M059J (cell line): ENCODE results near the gene RFESD. TPM values are rescaled to one million over a fixed set of nuclear protein-coding genes. Genes with fewer than 3 reads are reported as not detected.
"Not testable (repeated sequence)": the region's sequence is repeated elsewhere in the genome, so short reads cannot be mapped to it uniquely, and the experiment has no call there.

ENCODE experiments used
- DNase-seq: peaks from one replicate; pipeline ENCODE4 v3.0.0-alpha.2; 2012; ENCODE audit warnings: low read depth
- total RNA-seq: library from RNA; depleted of rRNA; stranded (reverse); fragments of >200 nt; shearing (Covaris generic); gene quantifications from 2 replicates; pipeline ENCODE4 v1.2.3, GENCODE V29; 2014

Gene RFESD
- total RNA-seq, 1 experiment from 2014 or later, result 1.7 TPM

- DNase-seq, result no peak
Observed at GRCh38 chr5:95628933-95629332, 17.6 kb upstream of the RFESD start.

- DNase-seq, result no peak
Observed at GRCh38 chr5:95630394-95630917, 16.1 kb upstream of the RFESD start.

GRCh38 chr5:95631255-95631958, 15.2 kb upstream of the RFESD start:
- DNase-seq, result peak; percentile 89

- peak; percentile 89 for DNase-seq
Observed at GRCh38 chr5:95631991-95632675, 14.4 kb upstream of the RFESD start.

GRCh38 chr5:95632942-95633341, 13.6 kb upstream of the RFESD start:
- DNase-seq, result not testable (repeated sequence)

GRCh38 chr5:95633671-95634070, 12.9 kb upstream of the RFESD start:
- DNase-seq, result no peak

GRCh38 chr5:95634081-95634480, 12.5 kb upstream of the RFESD start:
- no peak for DNase-seq

- no peak for DNase-seq
Observed at GRCh38 chr5:95638632-95639031, 7.9 kb upstream of the RFESD start.

GRCh38 chr5:95641741-95642220, 4.8 kb upstream of the RFESD start:
- no peak for DNase-seq

- no peak for DNase-seq
Observed at GRCh38 chr5:95643152-95643551, 3.4 kb upstream of the RFESD start.

- DNase-seq, result peak; percentile 72
Observed at GRCh38 chr5:95644351-95645042, 2.1 kb upstream of the RFESD start.

- DNase-seq, result not testable (repeated sequence)
Observed at GRCh38 chr5:95646226-95646568, 380 bp upstream of the RFESD start.

- DNase-seq, result peak; percentile 35
Observed at GRCh38 chr5:95647886-95648860, 1.6 kb downstream of the RFESD start.

- DNase-seq, result no peak
Observed at GRCh38 chr5:95649274-95649673, 2.7 kb downstream of the RFESD start.

- DNase-seq, result no peak
Observed at GRCh38 chr5:95649842-95650620, 3.5 kb downstream of the RFESD start.

GRCh38 chr5:95652849-95653248, 6.3 kb downstream of the RFESD start:
- DNase-seq, result no peak

- no peak for DNase-seq
Observed at GRCh38 chr5:95654196-95654595, 7.6 kb downstream of the RFESD start.

- no peak for DNase-seq
Observed at GRCh38 chr5:95655575-95655974, 9.0 kb downstream of the RFESD start.

GRCh38 chr5:95660060-95660459, 13.5 kb downstream of the RFESD start:
- DNase-seq, result no peak

- DNase-seq, result no peak
Observed at GRCh38 chr5:95662946-95663345, 16.4 kb downstream of the RFESD start.
